Hematopoietic multipotent progenitor cell (in vitro differentiated cells): ENCODE results near the gene BANF1. TPM values are rescaled to one million over a fixed set of nuclear protein-coding genes. Genes with fewer than 3 reads are reported as not detected.
A peak's percentile ranks its signal among the peaks of the same experiment; 100 is the strongest.

Experiments used
- DNase-seq, 3 donors: peaks; one replicate each; pipeline ENCODE4 v3.0.0-alpha.2; 2011 to 2015; ENCODE audit warnings: low read depth in 2 of 3, low spot score in 2 of 3
- total RNA-seq: library from RNA; depleted of rRNA; stranded (reverse); fragments of >200 nt; gene quantifications from one replicate; pipeline ENCODE4 v1.2.3, GENCODE V29; 2012

BANF1 gene, protein sequence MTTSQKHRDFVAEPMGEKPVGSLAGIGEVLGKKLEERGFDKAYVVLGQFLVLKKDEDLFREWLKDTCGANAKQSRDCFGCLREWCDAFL
- 21.5 TPM for total RNA-seq

DNA sequence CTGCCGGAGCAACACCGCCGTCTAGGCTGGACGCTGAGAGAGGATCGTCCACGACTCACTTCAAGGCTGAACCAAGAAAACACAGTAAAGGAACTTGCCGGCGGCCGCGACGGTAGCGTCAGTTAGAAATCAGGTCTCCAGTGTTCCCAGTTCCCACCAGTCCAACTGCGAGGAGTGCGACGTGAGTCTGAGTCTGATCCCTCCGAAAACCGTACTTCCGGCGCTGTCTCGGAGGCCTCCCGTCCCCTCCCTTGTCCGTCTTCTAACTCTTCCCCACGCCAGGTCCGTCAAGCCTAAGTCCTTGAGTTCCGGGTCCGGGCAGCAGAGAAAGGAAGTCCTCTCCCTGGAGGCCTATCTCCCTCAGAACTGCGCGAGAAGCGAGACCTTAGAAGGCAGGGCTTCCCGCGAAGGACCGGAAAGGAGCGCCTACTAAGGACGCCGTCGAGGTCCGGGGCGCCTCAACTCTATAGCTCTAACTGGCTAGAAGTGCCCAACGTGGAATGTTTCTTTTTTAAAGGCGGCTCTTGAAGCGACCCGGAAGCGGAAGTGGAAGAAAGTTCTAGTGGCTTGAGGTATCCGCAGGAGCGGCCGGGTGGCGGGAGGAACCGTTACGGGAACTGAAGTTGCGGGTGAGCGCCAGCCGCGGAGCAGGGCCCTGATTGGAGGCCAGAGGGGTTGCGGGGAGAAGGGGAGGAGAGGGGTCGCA lies at the start of gene BANF1, which contains the start of gene EIF1AD:
BANF1 (plus strand) TSS at position 562 of the 706 bp plus-strand sequence. CDS start 748 bp downstream, outside the sequence.
EIF1AD (minus strand) TSS at position 216 of the 706 bp plus-strand sequence. CDS start 1,768 bp downstream, outside the sequence.
- peak; percentile 87 to 98 (median 98) for DNase-seq

GRCh38 chr11:65953471-65953870 lies 48.8 kb upstream of the BANF1 start:
- no peak for DNase-seq

- no peak for DNase-seq
Measured at GRCh38 chr11:65954771-65955170, 47.5 kb upstream of the BANF1 start.

- no peak for DNase-seq
Measured at GRCh38 chr11:65958291-65958690, 44.0 kb upstream of the BANF1 start.

- no peak for DNase-seq
Measured at GRCh38 chr11:65958774-65959420, 43.4 kb upstream of the BANF1 start.

DNA sequence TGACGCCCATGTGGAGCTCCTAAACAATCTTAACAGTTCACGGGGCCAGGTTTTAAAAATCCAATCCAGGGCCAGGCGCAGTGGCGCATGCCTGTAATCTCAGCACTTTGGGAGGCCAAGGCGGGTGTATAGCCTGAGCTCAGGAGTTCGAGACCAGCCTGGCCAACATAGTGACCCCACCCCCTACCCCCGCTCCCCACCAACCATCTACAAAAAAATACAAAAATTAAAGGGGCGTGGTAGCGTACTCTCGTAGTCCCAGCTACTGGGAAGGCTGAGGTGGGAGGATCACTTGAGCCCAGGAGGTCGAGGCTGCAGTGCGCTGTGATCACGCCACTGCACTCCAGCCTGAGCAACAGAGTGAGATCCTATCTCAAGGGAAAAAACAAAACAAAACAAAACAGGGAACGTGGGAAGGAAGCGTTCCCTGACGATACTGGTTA lies 41.5 kb upstream of the BANF1 start:
- no peak for DNase-seq

DNA sequence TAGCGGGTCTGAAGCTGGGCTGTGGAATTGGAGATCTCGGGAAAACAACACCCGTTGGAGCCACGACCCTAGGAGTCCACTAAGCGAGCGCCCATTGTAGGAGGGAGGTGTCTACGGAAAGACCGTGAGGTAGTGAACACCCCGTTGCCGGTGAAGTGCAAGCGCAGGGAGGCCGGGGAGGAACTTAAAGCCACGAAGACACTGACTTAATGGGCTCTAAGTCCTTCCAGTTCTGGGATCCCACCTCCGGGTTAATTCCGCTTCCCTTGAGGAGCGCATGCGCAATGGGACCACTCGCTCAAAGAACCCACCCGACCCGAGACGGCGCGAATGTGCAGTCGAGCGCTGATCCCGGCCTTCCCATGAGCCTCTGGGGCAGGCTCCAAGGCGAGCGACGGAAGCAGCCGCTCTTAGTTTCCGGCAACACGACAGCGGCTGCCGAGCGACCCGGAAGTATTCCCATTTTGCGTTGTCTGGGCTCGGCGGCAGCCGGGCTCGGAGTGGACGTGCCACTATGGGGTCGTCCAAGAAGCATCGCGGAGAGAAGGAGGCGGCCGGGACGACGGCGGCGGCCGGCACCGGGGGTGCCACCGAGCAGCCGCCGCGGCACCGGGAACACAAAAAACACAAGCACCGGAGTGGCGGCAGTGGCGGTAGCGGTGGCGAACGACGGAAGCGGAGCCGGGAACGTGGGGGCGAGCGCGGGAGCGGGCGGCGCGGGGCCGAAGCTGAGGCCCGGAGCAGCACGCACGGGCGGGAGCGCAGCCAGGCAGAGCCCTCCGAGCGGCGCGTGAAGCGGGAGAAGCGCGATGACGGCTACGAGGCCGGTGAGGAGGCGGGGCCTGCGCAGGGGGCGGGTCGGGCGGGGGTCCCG lies 40.8 kb upstream of the BANF1 start, which contains the start of gene SART1:
SART1 (plus strand) TSS at position 468 of the 874 bp plus-strand sequence; CDS start at position 515, 47 bp downstream.
- peak; percentile 88 to 99 (median 99) for DNase-seq

- no peak for DNase-seq
Measured at GRCh38 chr11:65962141-65962564, 40.1 kb upstream of the BANF1 start.

DNA sequence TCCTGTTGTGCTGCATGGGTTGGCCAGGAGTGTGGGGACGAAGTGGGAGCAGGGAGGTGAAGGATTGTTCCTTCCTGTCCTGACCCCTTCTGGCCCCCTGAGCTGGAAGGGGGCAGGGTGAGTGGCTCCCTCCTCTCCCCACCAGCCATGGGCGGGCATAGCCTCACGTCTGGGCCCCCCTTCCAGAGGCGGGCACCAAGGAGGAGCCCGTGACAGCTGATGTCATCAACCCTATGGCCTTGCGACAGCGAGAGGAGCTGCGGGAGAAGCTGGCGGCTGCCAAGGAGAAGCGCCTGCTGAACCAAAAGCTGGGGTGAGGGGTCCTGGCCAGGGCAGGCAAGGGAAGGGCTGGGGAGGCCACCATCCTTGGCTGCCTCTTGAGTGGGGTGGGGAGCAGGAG lies 37.4 kb upstream of the BANF1 start:
- DNase-seq = no peak

DNA sequence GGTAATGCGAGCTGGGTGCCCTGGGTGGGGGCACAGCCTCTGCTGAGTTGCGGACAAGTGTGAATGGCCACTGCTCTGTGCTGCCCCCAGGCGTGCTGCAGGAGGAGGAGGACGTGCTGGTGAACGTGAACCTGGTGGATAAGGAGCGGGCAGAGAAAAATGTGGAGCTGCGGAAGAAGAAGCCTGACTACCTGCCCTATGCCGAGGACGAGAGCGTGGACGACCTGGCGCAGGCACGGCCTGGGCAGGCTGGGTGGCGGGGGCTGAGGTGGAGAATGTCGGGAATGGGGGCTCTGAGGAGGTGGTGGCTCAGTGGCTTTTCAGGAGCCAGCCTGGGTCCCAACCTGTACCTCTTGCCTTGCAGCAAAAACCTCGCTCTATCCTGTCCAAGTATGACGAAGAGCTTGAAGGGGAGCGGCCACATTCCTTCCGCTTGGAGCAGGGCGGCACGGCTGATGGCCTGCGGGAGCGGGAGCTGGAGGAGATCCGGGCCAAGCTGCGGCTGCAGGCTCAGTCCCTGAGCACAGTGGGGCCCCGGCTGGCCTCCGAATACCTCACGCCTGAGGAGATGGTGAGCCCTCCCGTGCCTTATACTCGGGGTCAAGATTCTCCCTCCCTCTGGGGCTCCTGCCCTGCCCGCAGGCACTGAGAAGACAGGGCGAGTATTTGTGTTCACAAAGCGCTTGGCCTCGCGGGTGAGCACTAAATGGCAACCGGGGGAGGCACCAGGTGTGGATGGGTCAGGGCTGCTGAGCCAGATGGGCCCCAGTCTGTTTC lies 36.1 kb upstream of the BANF1 start:
- DNase-seq = no peak

DNA sequence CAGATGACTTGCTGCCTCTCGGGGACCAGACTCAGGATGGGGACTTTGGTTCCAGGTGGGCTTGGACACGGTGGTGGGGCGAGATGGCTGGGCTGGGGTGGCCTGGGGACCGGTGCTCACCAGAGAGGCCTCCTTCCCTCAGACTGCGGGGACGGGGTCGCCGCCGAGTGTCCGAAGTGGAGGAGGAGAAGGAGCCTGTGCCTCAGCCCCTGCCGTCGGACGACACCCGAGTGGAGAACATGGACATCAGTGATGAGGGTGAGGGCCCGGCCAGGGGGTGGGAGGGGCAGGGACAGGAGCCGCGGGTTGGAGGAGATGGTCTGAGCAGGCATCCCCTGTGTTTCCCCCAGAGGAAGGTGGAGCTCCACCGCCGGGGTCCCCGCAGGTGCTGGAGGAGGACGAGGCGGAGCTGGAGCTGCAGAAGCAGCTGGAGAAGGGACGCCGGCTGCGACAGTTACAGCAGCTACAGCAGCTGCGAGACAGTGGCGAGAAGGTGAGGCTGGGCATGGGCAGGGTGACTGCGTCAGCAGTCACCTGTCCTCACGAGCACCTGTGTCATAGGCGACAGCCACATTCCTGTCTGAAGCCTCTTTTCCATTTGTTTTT lies 34.9 kb upstream of the BANF1 start:
- no peak for DNase-seq

- DNase-seq = no peak
Measured at GRCh38 chr11:65968600-65969482, 33.5 kb upstream of the BANF1 start.

GRCh38 chr11:65972116-65972515 lies 30.2 kb upstream of the BANF1 start:
- no peak for DNase-seq

DNA sequence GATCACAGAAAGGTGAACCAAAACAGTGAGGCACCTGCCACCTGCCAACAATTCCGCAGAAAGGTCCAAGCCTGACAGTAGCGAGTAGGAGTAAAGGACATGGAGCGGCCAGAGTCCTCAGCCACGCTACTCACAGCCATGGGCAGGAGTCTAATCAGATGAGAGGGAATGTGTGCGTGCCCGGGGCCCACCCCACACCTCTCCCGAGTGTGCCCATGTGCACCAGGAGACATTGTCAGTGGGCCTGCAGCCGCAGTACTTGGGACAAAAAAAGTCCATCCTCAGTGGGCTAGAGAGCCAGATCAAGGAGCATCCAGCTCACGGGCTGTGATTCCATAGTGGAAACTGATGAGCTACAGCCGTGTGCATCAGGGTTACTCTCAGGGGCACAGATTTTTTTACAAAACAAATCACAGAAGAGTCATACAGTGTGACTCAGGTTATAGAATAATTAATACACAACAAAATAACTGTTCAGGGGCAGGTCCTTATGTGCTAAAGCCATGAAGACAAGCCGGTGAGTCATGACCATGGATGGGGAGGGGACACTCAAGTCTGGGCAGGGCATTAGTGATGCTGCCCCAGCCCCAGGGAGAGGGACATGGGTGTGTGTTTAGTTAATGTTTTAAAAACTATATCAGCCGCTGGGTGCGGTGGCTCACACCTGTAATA lies 28.7 kb upstream of the BANF1 start:
- no peak for DNase-seq

DNA sequence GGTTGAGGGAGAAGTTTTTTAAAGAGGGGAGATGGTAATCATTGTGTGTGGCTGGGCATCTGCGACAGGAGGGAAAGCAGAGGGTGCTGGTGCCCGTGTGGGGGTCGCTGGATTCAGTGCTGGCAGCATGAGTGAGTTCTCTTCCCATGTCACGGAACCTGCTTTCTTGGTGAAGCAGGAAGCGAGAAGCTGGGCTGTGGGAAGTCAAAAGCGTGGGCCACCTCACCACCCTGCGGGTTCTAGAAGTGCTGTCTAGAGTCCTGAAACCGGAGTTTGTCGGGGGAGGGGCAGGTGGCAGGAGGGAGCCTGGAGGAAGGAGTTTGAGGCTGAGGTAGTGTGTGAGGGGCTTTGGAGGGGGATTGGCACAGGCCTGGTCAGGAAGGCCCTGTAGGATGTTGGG lies 26.5 kb upstream of the BANF1 start:
- no peak for DNase-seq

DNA sequence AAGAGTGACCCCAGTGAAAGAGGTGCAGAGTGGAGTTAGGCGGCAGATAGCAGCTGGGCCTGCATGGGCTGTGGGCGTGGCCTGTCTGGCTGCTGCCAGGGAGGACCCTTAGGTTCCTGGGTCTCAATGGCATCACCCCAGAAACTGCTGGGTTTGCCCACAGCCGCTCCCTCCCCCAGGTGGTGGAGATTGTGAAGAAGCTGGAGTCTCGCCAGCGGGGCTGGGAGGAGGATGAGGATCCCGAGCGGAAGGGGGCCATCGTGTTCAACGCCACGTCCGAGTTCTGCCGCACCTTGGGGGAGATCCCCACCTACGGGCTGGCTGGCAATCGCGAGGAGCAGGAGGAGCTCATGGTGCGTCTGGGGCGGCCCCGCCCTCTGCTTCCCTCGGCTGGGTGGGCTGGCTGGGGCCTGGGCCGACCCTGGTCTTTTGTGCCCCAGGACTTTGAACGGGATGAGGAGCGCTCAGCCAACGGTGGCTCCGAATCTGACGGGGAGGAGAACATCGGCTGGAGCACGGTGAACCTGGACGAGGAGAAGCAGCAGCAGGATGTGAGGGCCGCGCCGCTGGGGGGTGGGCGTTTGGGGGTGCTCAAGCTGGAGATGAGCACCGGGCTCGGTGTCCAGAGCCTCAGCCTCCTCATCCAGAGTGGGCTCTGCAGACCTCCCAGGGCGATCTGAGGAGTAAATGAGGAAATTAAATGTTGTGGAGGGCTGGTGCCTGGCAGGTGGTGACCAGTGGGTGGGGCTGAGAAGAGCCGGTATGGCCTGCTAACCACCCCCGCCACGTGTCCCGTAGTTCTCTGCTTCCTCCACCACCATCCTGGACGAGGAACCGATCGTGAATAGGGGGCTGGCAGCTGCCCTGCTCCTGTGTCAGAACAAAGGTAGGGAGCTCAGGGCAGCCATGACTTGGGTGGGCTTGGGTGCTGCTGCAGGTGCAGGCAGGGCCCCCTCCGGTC lies 25.8 kb upstream of the BANF1 start:
- no peak for DNase-seq
